SU-DHL-6 (cell line): ENCODE measurements around the gene KRT9.

Source experiments
- H2AFZ ChIP-seq: fragments of 200-600 bp; sonication (generic); 2 replicates; pipeline ENCODE4 v1.6.1; 2014; ENCODE audit warnings: low read depth, mild to moderate bottlenecking, moderate library complexity, mixed read lengths, antibody characterized with exemption, low read length; ENCODE audit not compliant: severe bottlenecking
- H3F3A ChIP-seq: fragments of 200-600 bp; shearing (Covaris generic); 2 replicates; pipeline ENCODE4 v1.6.0; 2016; ENCODE audit warnings: antibody characterized with exemption, mild to moderate bottlenecking; ENCODE audit not compliant: insufficient read depth
- H3K27ac ChIP-seq: fragments of 200-600 bp; sonication (generic); 2 replicates; pipeline ENCODE4 v1.5.1; 2016; ENCODE audit warnings: low read depth, mild to moderate bottlenecking, low read length, moderate library complexity, mixed read lengths
- H3K27me3 ChIP-seq: fragments of 200-600 bp; sonication (generic), shearing (Covaris generic); 2 replicates; pipeline ENCODE4 v1.6.0; 2014; ENCODE audit warnings: mild to moderate bottlenecking, low read length
- H3K36me3 ChIP-seq: fragments of 200-600 bp; sonication (generic); 2 replicates; pipeline ENCODE4 v1.6.1; 2014; ENCODE audit warnings: mild to moderate bottlenecking, low read length, mixed read lengths
- H3K4me2 ChIP-seq: fragments of 300-600, 200-600 bp; shearing (Covaris generic), sonication (generic); 2 replicates; pipeline ENCODE4 v1.6.0; 2014; ENCODE audit warnings: low read length, low read depth, mild to moderate bottlenecking; ENCODE audit not compliant: poor library complexity, severe bottlenecking
- H3K4me3 ChIP-seq: fragments of 200-600 bp; sonication (generic); 2 replicates; pipeline ENCODE4 v1.5.1; 2014; ENCODE audit warnings: antibody characterized with exemption, low read length, mild to moderate bottlenecking, mixed read lengths; ENCODE audit not compliant: insufficient read depth, poor library complexity, severe bottlenecking
- H3K79me2 ChIP-seq: fragments of 200-600 bp; sonication (generic); 2 replicates; pipeline ENCODE4 v1.6.1; 2014; ENCODE audit warnings: mild to moderate bottlenecking, low read length, moderate library complexity; ENCODE audit not compliant: insufficient read depth
- H3K9ac ChIP-seq: fragments of 200-600 bp; sonication (generic); 2 replicates; pipeline ENCODE4 v1.7.0; 2014; ENCODE audit warnings: mild to moderate bottlenecking, low read length
- H3K9me2 ChIP-seq: fragments of 200-600 bp; sonication (generic); replicated peaks from 2 replicates; pipeline ENCODE4 v1.6.1; 2014; ENCODE audit warnings: low read length; ENCODE audit not compliant: insufficient read depth
- H3K9me3 ChIP-seq: fragments of 200-600 bp; sonication (generic); 2 replicates; pipeline ENCODE4 v1.6.1; 2014; ENCODE audit warnings: low read length, mixed read lengths; ENCODE audit not compliant: insufficient read depth
- H4K20me1 ChIP-seq: fragments of 200-600 bp; sonication (generic); 2 replicates; pipeline ENCODE4 v1.6.1; 2014; ENCODE audit warnings: low read depth, mild to moderate bottlenecking, antibody characterized with exemption, low read length, moderate library complexity, mixed read lengths
- EZH2phosphoT487 ChIP-seq: fragments of 200-600 bp; sonication (generic), shearing (Covaris generic); conservative IDR thresholded peaks from 2 replicates; pipeline ENCODE4 v1.6.1; 2018; ENCODE audit warnings: mild to moderate bottlenecking, antibody characterized with exemption, low read length, moderate library complexity, mixed read lengths
- TF ChIP-seq, protein P1 (sequence below): fragments of 200-600 bp; sonication (generic); IDR thresholded peaks from one replicate; pipeline ENCODE4 v1.5.1; 2017; ENCODE audit warnings: antibody characterized with exemption, mild to moderate bottlenecking, low read length, moderate library complexity; ENCODE audit not compliant: insufficient read depth, poor library complexity, severe bottlenecking

KRT9 gene

GRCh38 chr17:41540921-41541625 is 30.8 kb downstream of the KRT9 start:
- H3K9me3 ChIP-seq = no peaks in the 10 kb centered on the region
- no peak overlapping the region for H3K4me2 ChIP-seq
- no peak overlapping the region for H3K9ac ChIP-seq
- H3K36me3 ChIP-seq = no peaks in the 10 kb centered on the region
- no peaks in the 10 kb centered on the region for H3K9me2 ChIP-seq
- no peak overlapping the region for H2AFZ ChIP-seq
- TF ChIP-seq, protein P1, sequence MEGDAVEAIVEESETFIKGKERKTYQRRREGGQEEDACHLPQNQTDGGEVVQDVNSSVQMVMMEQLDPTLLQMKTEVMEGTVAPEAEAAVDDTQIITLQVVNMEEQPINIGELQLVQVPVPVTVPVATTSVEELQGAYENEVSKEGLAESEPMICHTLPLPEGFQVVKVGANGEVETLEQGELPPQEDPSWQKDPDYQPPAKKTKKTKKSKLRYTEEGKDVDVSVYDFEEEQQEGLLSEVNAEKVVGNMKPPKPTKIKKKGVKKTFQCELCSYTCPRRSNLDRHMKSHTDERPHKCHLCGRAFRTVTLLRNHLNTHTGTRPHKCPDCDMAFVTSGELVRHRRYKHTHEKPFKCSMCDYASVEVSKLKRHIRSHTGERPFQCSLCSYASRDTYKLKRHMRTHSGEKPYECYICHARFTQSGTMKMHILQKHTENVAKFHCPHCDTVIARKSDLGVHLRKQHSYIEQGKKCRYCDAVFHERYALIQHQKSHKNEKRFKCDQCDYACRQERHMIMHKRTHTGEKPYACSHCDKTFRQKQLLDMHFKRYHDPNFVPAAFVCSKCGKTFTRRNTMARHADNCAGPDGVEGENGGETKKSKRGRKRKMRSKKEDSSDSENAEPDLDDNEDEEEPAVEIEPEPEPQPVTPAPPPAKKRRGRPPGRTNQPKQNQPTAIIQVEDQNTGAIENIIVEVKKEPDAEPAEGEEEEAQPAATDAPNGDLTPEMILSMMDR = no peak
- no peak for TF ChIP-seq EZH2phosphoT487
- no peaks in the 10 kb centered on the region for H3K27me3 ChIP-seq
- H3F3A ChIP-seq = no peaks in the 10 kb centered on the region
- no peaks in the 10 kb centered on the region for H3K79me2 ChIP-seq
- H3K4me3 ChIP-seq = no peak overlapping the region
- no peak overlapping the region for H3K27ac ChIP-seq
- H4K20me1 ChIP-seq = no peaks in the 10 kb centered on the region

DNA sequence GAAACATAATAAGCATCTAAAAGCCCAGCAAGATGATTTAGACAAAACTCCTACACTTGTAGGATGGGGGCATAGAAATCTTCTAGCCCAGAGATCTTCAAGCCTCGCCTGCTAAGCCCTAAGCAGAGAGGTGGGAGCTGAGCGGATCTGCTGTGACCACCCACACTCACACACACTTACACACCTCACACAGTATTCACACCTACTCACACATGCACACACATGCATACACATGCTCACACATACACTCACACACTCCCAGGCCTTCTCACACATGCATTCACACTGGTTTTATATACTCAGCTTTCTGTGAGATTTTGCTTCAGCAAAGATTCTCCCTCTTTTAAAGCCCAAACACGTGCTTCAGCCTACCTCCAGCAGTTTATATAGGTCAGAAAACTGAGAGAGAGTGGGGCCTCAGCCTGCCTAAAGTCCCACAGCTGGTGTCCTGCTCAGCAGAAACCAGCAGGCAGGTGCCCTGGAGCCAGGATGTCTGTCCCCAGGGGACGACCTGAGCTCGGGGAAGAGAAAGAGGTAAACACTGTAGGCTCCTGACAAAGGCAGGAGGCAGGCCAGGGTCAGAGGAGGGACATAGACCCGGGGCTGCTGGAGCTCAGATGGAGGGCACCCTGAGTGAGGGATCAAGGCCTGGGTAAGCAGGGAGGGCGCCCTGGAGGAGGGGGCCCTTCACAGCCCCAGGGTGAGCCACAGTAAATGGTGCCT is 31.7 kb downstream of the KRT9 start:
- no peak for TF ChIP-seq EZH2phosphoT487
- TF ChIP-seq, protein P1 = no peak
- no peaks in the 10 kb centered on the region for H3K9me3 ChIP-seq
- no peak overlapping the region for H2AFZ ChIP-seq
- no peaks in the 10 kb centered on the region for H3F3A ChIP-seq
- no peaks in the 10 kb centered on the region for H3K36me3 ChIP-seq
- H3K27ac ChIP-seq = no peak overlapping the region
- H4K20me1 ChIP-seq = no peaks in the 10 kb centered on the region
- H3K9ac ChIP-seq = no peak overlapping the region
- no peak overlapping the region for H3K4me2 ChIP-seq
- H3K4me3 ChIP-seq = no peak overlapping the region
- no peaks in the 10 kb centered on the region for H3K79me2 ChIP-seq
- no peaks in the 10 kb centered on the region for H3K27me3 ChIP-seq
- H3K9me2 ChIP-seq = no peaks in the 10 kb centered on the region

GRCh38 chr17:41539071-41539492 is 32.8 kb downstream of the KRT9 start:
- Histone ChIP-seq H4K20me1 (no peaks in the 10 kb centered on the region), H3K27ac (no peak overlapping the region), H3K4me3 (no peak overlapping the region), H3K27me3 (no peaks in the 10 kb centered on the region), H3K79me2 (no peaks in the 10 kb centered on the region), H3K9me2 (no peaks in the 10 kb centered on the region), H3F3A (no peaks in the 10 kb centered on the region), H3K9ac (no peak overlapping the region), H3K36me3 (no peaks in the 10 kb centered on the region), H3K4me2 (no peak overlapping the region), H3K9me3 (no peaks in the 10 kb centered on the region), H2AFZ (no peak overlapping the region)
- TF ChIP-seq, protein P1 = no peak
- no peak for TF ChIP-seq EZH2phosphoT487
